Sigmoid colon (tissue), 4 donors: ENCODE measurements around the gene USP7.

ENCODE experiments used
- EP300 ChIP-seq, 4 donors: sonication (generic); formaldehyde crosslinking; IDR thresholded peaks; one replicate each; pipeline ENCODE4 v1.6.1; 2017; ENCODE audit warnings: antibody characterized with exemption in 4 of 4
- POLR2AphosphoS5 ChIP-seq, 4 donors: sonication (generic); formaldehyde crosslinking; IDR thresholded peaks; one replicate each; pipeline ENCODE4 v1.6.1; 2017; ENCODE audit warnings: antibody characterized with exemption in 4 of 4
- TF ChIP-seq, protein P1 (sequence below), 4 experiments: fragments of 450-650 bp in 3 of 4; fragments of 200-600 bp in 1 of 4; IDR thresholded peaks; one replicate each; pipeline ENCODE4 v1.5.1; 2016 to 2019; ENCODE audit warnings: antibody characterized with exemption in 4 of 4, mild to moderate bottlenecking in 3 of 4, moderate library complexity in 2 of 4

DNA sequence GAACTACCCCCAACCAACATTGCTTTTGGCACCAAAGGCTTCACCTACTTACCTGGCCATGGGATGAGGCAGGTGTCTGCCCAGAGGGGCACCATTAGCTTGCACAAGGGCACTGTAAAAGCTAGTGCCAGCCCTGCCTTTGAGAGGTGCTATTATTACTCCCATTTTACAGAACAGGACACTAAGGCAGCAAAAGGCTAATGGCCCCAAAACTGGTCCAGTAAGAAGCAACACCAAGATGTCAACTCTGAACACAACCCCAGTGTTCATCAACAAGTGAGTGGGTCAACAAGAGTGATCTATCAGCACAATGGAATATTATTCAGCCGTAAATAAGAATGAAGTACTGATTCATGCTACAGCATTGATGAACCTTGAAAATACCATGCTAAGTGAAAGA, 7.7 kb upstream of the USP7 start:
- no peak for TF ChIP-seq POLR2AphosphoS5 (IDR thresholded peaks at IDR 0.05)
- TF ChIP-seq, protein P1, sequence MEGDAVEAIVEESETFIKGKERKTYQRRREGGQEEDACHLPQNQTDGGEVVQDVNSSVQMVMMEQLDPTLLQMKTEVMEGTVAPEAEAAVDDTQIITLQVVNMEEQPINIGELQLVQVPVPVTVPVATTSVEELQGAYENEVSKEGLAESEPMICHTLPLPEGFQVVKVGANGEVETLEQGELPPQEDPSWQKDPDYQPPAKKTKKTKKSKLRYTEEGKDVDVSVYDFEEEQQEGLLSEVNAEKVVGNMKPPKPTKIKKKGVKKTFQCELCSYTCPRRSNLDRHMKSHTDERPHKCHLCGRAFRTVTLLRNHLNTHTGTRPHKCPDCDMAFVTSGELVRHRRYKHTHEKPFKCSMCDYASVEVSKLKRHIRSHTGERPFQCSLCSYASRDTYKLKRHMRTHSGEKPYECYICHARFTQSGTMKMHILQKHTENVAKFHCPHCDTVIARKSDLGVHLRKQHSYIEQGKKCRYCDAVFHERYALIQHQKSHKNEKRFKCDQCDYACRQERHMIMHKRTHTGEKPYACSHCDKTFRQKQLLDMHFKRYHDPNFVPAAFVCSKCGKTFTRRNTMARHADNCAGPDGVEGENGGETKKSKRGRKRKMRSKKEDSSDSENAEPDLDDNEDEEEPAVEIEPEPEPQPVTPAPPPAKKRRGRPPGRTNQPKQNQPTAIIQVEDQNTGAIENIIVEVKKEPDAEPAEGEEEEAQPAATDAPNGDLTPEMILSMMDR (IDR thresholded peaks at IDR 0.05), result no peak
- no peak for TF ChIP-seq EP300 (IDR thresholded peaks at IDR 0.05)
